Iris pigment epithelial cell (primary cell): Measurements from ENCODE around the gene ASCC1.
A peak's percentile ranks its signal among the peaks of the same experiment; 100 is the strongest.

Source experiments
- DNase-seq: peaks from one replicate; pipeline ENCODE4 v3.0.0-alpha.2; 2011; ENCODE audit warnings: low read depth

ASCC1 gene

GRCh38 chr10:72097448-72098300 lies 118.4 kb downstream of the ASCC1 start:
- peak; percentile 97 for DNase-seq

GRCh38 chr10:72096115-72097000 lies 119.7 kb downstream of the ASCC1 start:
- peak; percentile 66 for DNase-seq

- DNase-seq, result no peak
These were observed 120.9 kb downstream of the ASCC1 start for GRCh38 chr10:72095195-72095594.

- DNase-seq, result peak; percentile 64
These were observed 121.5 kb downstream of the ASCC1 start for GRCh38 chr10:72094574-72094973.

GRCh38 chr10:72093450-72093849 lies 122.6 kb downstream of the ASCC1 start:
- no peak for DNase-seq

- DNase-seq, result no peak
These were observed 123.1 kb downstream of the ASCC1 start for GRCh38 chr10:72092987-72093386.

GRCh38 chr10:72092171-72092924 lies 123.7 kb downstream of the ASCC1 start:
- DNase-seq, result no peak

GRCh38 chr10:72090326-72090725 lies 125.8 kb downstream of the ASCC1 start:
- no peak for DNase-seq

GRCh38 chr10:72089618-72090017 lies 126.5 kb downstream of the ASCC1 start:
- no peak for DNase-seq

GRCh38 chr10:72088889-72089575 lies 127.0 kb downstream of the ASCC1 start:
- DNase-seq, result no peak

GRCh38 chr10:72087969-72088888 lies 127.8 kb downstream of the ASCC1 start, which contains the start of gene SPOCK2:
TSS of gene SPOCK2 (minus strand) at chr10:72088551. CDS start at chr10:72088328, 223 bp downstream.
- DNase-seq, result no peak

- DNase-seq, result no peak
These were observed 128.6 kb downstream of the ASCC1 start for GRCh38 chr10:72087392-72087968.

- no peak for DNase-seq
These were observed 129.3 kb downstream of the ASCC1 start for GRCh38 chr10:72086466-72087391.

- no peak for DNase-seq
These were observed 130.1 kb downstream of the ASCC1 start for GRCh38 chr10:72085864-72086465.

- DNase-seq, result no peak
These were observed 130.9 kb downstream of the ASCC1 start for GRCh38 chr10:72085166-72085565.

- no peak for DNase-seq
These were observed 132.2 kb downstream of the ASCC1 start for GRCh38 chr10:72083790-72084459.

GRCh38 chr10:72082856-72083789 lies 133.0 kb downstream of the ASCC1 start:
- DNase-seq, result no peak
